Measurements from ENCODE around the gene XPOT. TPM values are rescaled to one million over a fixed set of nuclear protein-coding genes. Genes with fewer than 3 reads are reported as not detected.

The XPOT gene, protein sequence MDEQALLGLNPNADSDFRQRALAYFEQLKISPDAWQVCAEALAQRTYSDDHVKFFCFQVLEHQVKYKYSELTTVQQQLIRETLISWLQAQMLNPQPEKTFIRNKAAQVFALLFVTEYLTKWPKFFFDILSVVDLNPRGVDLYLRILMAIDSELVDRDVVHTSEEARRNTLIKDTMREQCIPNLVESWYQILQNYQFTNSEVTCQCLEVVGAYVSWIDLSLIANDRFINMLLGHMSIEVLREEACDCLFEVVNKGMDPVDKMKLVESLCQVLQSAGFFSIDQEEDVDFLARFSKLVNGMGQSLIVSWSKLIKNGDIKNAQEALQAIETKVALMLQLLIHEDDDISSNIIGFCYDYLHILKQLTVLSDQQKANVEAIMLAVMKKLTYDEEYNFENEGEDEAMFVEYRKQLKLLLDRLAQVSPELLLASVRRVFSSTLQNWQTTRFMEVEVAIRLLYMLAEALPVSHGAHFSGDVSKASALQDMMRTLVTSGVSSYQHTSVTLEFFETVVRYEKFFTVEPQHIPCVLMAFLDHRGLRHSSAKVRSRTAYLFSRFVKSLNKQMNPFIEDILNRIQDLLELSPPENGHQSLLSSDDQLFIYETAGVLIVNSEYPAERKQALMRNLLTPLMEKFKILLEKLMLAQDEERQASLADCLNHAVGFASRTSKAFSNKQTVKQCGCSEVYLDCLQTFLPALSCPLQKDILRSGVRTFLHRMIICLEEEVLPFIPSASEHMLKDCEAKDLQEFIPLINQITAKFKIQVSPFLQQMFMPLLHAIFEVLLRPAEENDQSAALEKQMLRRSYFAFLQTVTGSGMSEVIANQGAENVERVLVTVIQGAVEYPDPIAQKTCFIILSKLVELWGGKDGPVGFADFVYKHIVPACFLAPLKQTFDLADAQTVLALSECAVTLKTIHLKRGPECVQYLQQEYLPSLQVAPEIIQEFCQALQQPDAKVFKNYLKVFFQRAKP
- total RNA-seq, result 34.3 and 49.0 TPM in 2 replicates

DNA sequence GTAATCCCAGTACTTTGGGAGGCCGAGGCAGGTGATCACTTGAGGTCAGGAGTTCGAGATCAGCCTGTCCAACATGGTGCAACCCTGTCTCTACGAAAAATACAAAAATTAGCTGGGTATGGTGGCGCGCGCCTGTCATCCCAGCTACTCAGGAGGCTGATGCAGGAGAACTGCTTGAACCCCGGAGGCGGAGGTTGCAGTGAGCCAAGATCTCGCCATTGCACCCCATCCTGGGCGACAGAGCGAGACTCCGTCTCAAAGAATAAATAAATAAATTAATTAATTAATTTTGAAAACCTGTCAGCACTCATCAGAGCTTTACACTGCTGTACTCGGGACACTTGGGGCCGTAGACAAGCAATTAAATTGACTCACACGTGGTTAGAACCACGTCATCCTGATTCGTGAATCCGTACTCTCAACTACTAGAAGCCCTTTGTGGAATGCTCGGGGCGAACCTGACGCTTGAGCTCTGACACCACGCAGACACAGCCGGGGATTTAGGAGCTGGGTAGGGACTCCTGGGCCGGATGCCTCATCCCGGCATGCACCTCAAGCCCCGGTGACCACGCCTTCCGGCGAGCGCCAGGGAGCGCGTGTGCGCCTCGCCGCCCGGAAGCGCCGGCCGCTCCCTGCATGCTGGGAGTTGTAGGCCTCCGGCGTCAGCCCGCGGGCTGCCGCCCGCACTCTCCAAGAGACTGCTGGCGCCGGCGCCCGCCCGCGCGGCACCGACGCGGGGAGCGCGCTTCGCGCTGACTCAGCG lies at the start of gene XPOT:
XPOT (plus strand) TSS at position 686 of the 763 bp plus-strand sequence. CDS start 5,644 bp downstream, outside the sequence.

DNA sequence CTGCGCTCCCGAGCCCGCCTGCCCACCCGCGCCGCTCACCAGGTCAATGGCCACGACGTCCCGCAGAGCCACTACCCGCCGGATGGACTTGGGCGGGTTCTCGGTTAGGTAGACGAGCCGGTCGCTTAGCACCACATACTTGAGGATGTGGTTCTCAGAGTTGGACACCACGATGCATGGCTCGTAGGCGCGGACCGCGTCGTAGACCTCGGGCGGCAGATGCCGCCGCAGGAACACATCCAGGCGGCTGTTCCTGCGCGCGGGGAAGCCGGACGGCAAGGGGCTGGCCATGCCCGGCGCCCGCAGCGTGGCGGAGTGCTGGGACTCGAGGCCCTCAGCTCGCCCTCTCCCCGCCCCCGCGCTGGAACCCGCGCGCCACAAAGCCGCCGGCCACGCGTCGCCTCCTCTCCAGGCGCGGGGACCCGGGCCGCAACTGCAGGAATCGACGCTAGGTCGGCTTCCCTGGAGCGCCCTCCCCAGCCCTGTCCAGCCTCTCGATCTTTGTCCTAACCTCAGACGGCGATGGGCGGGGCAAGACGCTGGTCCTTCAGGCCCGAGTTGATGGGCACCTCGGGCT lies 13.8 kb upstream of the XPOT start, which contains the start of gene C12orf56:
C12orf56 (minus strand) TSS at position 484 of the 577 bp plus-strand sequence; CDS start at position 291, 193 bp downstream.

DNA sequence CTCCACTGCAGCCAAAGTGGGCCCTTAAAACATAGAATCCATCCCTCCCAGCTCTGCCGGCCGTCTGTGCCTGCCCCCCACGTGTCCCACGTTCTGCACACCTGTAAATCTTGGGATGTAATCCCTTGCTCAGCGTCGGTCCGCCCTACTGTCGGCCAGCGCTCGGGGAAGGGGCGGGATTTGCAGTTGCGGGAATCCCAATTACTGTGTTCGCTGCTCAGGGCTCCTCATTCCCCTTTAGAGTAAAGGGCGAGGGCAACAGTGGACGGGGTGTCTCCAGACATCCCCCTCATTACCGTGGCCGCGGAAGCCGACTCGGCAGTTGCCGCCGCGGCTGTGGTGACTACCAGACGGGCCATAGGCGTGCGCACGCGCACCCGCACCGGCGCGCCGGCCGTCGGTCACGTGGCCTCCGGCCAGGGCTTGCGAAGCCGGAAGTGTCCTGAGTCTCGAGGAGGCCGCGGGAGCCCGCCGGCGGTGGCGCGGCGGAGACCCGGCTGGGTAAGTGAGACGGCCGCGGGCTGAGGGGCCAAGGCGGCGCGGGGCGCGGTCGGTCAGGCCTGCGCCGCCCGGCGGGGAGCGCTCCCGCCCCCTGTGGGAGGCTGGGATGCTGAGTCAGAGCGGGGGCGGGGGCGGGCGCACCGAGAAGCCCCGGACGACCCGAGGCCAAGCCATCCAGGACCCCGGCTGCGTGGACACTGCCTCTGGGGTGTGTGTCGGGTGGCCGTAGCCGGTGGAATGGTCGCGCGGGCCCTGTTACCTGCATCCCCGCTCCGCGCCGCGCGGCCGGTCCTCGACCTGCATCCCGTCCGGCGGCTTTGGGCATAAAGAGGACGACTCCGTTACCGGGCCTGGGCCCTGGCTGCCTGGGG lies 47.7 kb downstream of the XPOT start, which contains the start of gene TBK1:
TBK1 (plus strand) TSS at position 434 of the 872 bp plus-strand sequence. CDS start 3,751 bp downstream, outside the sequence.

Other genes with a start within 250 kb of the XPOT start
- gene KICS2, start 182.1 kb upstream of the XPOT start, total RNA-seq, result 3.3 and 7.9 TPM in 2 replicates
- 0.14 and 0.23 TPM in 2 replicates for gene C12orf56, start 13.6 kb upstream of the XPOT start, total RNA-seq
- gene TBK1, start 47.7 kb downstream of the XPOT start, total RNA-seq, result 10.0 and 16.3 TPM in 2 replicates
- gene RASSF3, start 206.1 kb downstream of the XPOT start, total RNA-seq, result 6.4 and 7.8 TPM in 2 replicates